ENCODE results near the gene TMCO1. TPM values are rescaled to one million over a fixed set of nuclear protein-coding genes. Genes with fewer than 3 reads are reported as not detected.
"Not testable (repeated sequence)": the region's sequence is repeated elsewhere in the genome, so short reads cannot be mapped to it uniquely, and the experiment has no call there.

The TMCO1 gene
- total RNA-seq, 1 donor from 2014 or later, result 71.0 TPM

GRCh38 chr1:165747632-165748447 lies 20.8 kb downstream of the TMCO1 start:
- ATAC-seq (peak; percentile 94), DNase-seq (ENCODE audit: low spot score) (no peak)

DNA sequence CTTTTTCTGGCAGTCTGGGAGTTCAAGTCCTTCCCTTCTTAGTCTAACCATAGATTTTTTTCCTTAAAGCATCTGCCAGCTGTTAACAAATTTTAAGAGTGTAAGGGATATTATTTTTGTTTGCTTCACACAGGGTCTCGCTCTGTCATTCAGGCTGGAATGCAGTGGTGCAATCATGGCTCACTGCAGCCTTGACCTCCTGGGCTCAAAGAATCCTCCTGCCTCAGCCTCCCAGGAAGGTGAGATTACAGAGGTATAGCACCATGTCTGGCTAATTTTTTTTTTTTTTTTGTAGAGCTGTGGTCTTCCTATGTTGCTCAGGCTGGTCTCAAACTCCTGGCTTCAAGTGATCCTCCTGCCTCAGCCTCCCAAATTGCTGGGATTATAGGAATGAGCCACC lies 23.8 kb downstream of the TMCO1 start:
- ATAC-seq; DNase-seq (ENCODE audit: low spot score): not testable (repeated sequence)

DNA sequence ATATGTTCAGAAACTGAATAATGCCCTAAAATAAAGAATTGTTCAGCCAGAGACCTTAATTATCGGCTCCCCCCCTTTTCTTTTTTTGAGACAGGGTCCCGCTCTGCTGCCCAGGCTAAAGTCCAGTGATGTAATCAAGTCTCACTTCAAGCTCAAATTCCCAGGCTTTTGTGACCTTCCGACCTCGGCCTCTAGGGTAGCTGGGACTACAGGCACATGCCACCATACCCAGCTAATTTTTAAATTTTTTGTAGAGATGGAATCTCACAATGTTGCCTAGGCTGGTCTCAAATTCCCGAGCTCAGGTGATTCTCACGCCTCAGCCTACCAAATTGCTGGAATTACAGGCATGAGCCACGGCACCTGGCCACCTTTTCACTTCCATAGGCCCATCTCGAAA lies 26.5 kb downstream of the TMCO1 start:
- no peak for DNase-seq (ENCODE audit: low spot score)
- no peak for ATAC-seq

DNA sequence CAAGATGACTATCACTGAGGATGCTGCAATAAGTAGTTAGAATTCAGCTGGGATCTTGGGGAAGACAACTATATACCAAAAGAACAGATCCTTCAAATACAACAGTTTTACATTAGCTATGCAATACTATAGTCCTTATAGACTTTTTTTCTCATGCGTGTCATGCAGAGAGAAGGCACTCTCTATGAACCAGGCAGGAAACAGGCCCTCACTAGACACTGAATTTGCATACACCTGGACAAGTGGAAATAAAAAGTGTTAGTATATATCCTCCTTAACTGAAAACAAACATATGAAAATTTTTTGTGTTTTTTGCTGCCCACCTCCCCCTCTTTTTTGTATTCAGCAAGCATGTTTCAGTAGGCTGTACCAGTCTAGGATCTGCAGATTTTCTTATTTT lies 29.9 kb downstream of the TMCO1 start:
- no peak for ATAC-seq
- no peak for DNase-seq (ENCODE audit: low spot score)

GRCh38 chr1:165737196-165737595 lies 31.5 kb downstream of the TMCO1 start:
- DNase-seq (ENCODE audit: low spot score) (no peak), ATAC-seq (no peak)

GRCh38 chr1:165734906-165735305 lies 33.8 kb downstream of the TMCO1 start:
- DNase-seq (ENCODE audit: low spot score), result no peak

DNA sequence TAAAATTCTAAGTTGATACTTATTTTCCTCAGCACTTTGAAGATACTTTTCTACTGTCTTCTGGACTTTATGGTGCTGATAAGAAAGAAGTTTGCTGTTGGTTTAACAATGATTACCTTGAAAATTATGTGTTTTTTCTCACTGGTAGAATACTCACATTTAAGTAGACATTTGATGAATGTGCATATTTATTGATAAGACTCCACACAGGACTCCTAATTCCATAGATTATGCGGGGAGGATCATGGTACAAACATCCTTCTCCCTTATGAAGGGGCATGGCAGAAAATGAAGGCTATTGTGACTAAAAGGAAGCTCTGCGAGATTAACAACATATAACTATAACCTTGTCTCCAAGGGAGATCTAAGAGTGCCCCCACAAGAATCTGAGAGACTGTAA lies 41.8 kb downstream of the TMCO1 start:
- ATAC-seq, result no peak
- DNase-seq (ENCODE audit: low spot score), result no peak

More at GRCh38 chr1:165734906-165735305, 33.8 kb downstream of the TMCO1 start:
- no peak for ATAC-seq

- DNase-seq (ENCODE audit: low spot score) (no peak), ATAC-seq (no peak)
Observed at GRCh38 chr1:165726169-165726568, 42.5 kb downstream of the TMCO1 start.

- ATAC-seq, result peak; percentile 85
- peak; percentile 49 for DNase-seq (ENCODE audit: low spot score)
Observed at GRCh38 chr1:165717918-165718515, 50.7 kb downstream of the TMCO1 start.

DNA sequence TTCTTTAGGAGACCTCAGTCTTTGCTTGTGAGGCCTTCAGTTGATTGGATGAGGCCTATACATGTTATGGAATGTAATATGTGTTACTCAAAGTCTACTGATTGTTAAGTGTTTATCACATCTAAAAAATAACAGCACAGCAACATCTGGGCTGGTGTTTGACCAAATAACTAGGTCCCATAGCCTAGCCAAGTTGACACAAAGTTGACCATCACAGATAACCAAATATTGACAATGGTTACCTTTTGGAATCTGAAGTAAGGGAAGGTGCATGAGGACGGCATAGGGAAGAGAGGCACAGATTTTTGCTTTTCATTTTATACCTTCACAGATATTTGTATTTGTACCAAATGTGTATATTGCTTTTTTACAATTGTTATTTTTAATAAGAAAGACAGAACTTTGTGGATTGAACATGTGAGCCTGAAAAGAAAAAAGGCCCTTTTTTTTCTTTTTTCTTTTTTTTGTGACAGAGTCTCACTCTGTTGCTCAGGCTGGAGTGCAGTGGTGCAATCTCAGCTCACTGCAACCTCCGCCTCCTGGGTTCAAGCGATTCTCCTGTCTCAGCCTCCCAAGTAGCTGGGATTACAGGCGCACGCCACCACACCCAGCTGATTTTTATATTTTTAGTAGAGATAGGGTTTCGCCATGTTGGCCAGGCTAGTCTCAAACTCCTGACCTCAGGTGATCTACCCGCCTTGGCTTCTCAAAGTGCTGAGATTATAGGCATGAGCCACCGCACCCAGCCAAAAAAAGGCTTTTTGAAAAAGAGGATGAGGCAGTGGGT lies 52.2 kb downstream of the TMCO1 start:
- not testable (repeated sequence) for DNase-seq (ENCODE audit: low spot score)
- ATAC-seq, result peak; percentile 90

DNA sequence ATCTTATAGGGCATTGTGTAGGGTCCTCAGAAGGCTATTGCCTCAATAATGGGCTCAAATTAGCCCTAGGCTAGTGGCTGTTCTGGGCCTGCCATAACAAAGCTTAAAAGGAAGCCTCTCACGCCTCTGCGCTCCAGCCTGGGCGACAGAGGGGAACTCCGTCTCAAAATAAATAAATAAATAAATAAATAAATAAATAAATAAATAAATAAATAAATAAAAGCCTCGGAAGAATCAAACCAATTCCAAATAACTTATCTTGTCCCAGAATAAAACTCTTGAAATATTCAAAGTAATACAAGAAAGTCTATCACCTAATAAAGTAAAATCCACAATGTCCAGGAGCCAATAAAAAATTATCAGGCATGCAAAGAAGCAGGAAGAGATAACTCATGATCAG lies 55.9 kb downstream of the TMCO1 start:
- ATAC-seq, result no peak
- DNase-seq (ENCODE audit: low spot score), result no peak

GRCh38 chr1:165707984-165708706 lies 60.5 kb downstream of the TMCO1 start:
- ATAC-seq, result no peak
- DNase-seq (ENCODE audit: low spot score), result no peak

GRCh38 chr1:165703648-165704047 lies 65.0 kb downstream of the TMCO1 start:
- no peak for ATAC-seq
- DNase-seq (ENCODE audit: low spot score), result no peak

- DNase-seq (ENCODE audit: low spot score), result peak; percentile 54
- peak; percentile 19 for ATAC-seq
Observed at GRCh38 chr1:165701922-165702321, 66.7 kb downstream of the TMCO1 start.

DNA sequence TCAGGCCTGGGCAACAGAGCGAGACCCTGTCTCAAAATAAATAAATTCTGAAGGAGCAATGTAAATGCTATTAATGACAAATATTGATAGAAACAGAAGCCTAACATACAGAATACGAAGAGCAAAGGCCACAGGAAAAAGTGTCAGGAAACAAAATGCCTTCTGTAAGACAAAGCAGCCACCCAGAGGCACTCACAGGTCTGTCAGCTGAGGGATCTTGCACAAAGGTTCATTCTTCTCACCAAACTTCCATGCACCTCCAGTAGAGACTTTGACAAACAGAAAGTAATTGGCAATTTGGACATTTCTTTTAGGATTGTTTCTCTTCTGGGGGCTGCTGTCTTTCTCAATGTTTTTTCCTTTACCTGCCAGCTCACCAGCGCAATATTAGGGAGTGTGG lies 69.1 kb downstream of the TMCO1 start:
- DNase-seq (ENCODE audit: low spot score) (no peak), ATAC-seq (no peak)

- ATAC-seq, result no peak
- no peak for DNase-seq (ENCODE audit: low spot score)
Observed at GRCh38 chr1:165698761-165699052, 70.0 kb downstream of the TMCO1 start.

DNA sequence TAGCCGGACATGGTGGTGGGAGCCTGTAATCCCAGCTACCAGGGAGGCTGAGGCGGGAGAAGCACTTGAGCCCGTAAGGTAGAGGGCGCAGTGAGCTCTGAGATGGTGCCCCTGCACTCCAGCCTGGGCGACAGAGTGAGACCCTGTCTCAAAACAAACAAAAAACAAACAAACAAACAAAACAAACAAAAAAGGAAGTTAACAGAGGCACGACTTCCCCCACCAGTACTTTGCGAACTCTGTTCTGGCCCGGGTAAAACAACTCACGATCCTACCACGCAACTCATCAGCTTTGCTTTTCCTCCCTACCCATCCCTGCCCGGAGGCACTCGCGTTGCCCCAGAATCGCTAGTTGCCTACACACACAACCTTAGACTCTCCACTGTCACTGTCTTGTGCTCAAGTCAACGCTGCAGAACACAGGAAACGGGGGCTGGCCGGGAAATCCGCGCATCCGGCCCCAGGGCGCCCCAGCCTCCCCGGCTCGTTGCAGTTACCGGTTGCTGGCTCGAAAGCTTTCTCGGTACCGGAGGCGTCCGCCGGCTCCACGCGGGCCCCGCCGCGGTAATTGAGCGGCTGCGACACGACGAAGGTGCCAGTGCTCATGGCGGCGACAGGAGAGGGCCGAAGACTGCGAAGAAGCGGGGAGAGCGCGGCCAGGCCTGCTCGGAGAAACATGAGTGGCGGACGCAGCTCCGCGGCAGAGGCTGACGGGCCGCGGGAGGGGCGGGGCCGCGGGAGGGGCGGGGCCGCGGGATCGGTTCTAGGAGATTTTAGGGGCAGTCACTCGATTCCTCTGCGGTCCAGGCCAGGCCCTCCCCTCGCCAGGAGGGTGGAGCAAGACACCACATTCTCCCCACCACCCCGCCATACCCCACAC lies 70.5 kb downstream of the TMCO1 start, which contains the start of gene ALDH9A1:
TSS of gene ALDH9A1 (minus strand) at position 682 of the 880 bp plus-strand sequence. CDS start at position 678, 4 bp downstream.
- DNase-seq (ENCODE audit: low spot score) (peak; percentile 92), ATAC-seq (peak; percentile 91)

GRCh38 chr1:165697491-165697880 lies 71.2 kb downstream of the TMCO1 start:
- DNase-seq (ENCODE audit: low spot score), result no peak
- ATAC-seq, result no peak

GRCh38 chr1:165696625-165697100 lies 72.0 kb downstream of the TMCO1 start:
- peak; percentile 39 for ATAC-seq
- peak; percentile 51 for DNase-seq (ENCODE audit: low spot score)

DNA sequence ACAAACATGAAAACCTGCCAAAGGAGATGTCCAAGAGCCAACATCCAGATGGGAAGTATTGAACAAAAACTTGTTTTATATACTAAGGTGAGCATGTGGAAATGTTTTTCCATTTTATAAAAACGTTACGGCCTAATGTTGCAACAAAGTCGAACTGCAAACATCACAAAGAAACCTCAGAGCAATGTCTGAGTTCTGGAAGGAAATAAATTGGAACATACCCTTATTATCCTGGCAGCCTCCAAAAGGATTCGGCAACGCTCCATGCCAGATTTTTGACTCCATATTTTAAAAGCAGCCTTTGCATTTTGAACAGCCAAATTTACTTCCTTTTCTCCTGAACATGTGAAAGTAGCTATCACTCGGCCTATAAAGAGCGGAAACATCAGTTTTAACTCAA lies 73.6 kb downstream of the TMCO1 start:
- ATAC-seq (no peak), DNase-seq (ENCODE audit: low spot score) (no peak)
